ENCODE data around the gene VSTM4.

Gene VSTM4

DNA sequence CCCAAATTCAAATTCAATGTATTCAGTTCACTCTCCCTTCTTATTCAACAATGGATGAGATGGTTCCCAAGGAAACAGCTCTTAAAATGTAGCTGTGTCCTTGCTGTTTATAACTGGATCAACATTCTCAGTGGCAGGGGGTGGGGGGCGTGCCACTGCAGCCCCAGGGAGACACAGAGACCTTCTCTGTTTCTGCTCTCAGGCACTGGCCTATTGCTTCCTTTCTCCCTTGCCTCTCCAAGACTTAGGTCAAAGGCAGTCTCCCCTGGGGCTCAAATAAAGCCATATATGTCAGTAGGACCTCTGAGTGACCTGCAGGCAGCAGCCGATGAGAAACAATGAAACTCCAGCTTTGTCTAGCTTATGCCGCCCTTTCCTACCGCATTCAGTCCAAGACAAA lies 20.7 kb downstream of the VSTM4 start:
- H3K4me3 ChIP-seq (ENCODE audit: low read length), result no peak overlapping the region
- no peak for DNase-seq (ENCODE audit: low read depth)
- TF ChIP-seq, protein P1, sequence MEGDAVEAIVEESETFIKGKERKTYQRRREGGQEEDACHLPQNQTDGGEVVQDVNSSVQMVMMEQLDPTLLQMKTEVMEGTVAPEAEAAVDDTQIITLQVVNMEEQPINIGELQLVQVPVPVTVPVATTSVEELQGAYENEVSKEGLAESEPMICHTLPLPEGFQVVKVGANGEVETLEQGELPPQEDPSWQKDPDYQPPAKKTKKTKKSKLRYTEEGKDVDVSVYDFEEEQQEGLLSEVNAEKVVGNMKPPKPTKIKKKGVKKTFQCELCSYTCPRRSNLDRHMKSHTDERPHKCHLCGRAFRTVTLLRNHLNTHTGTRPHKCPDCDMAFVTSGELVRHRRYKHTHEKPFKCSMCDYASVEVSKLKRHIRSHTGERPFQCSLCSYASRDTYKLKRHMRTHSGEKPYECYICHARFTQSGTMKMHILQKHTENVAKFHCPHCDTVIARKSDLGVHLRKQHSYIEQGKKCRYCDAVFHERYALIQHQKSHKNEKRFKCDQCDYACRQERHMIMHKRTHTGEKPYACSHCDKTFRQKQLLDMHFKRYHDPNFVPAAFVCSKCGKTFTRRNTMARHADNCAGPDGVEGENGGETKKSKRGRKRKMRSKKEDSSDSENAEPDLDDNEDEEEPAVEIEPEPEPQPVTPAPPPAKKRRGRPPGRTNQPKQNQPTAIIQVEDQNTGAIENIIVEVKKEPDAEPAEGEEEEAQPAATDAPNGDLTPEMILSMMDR (conservative IDR thresholded peaks at IDR 0.05; ENCODE audit: low read depth, low read length), result no peak

DNA sequence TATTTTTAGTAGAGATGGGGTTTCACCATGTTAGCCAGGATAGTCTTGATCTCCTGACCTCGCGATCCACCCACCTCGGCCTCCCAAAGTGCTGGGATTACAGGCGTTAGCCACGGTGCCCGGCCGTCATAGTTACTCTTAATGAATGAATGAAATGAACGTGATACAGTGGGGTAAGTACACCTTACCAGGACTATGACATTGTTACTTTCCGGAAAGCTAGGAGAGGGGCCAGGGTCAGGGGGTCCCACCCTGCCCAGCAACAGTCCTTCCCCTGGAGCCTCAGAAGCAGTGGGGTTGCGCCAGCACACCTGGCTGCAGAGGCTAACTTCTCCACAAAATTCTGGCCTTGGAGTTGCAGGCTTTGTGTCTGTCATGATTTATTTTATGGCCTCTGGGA lies 21.4 kb downstream of the VSTM4 start:
- TF ChIP-seq, protein P1 (conservative IDR thresholded peaks at IDR 0.05; ENCODE audit: low read depth, low read length), result no peak
- no peak for DNase-seq (ENCODE audit: low read depth)
- H3K4me3 ChIP-seq (ENCODE audit: low read length), result no peak overlapping the region

DNA sequence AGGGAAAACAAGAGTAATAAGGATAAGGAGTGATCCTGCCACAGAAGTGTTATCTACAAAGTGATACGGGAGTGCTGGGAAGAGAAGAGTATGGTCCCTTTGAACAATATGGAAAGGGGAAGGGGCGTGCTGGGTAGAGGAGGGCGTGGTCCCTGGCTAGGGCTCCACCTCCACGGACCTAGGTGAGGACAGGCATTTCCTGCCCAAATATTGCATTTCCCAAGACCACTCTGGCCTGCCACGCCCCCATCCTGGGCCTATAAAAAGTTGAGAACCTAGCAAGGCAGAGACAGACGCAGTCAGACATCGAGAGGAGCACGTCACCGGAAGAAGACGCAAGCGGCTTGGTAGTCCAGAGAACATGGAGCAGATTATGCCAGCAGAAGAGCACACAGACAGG lies 22.8 kb downstream of the VSTM4 start:
- TF ChIP-seq, protein P1 (conservative IDR thresholded peaks at IDR 0.05; ENCODE audit: low read depth, low read length), result no peak
- H3K4me3 ChIP-seq (ENCODE audit: low read length), result no peak overlapping the region
- DNase-seq (ENCODE audit: low read depth), result no peak

DNA sequence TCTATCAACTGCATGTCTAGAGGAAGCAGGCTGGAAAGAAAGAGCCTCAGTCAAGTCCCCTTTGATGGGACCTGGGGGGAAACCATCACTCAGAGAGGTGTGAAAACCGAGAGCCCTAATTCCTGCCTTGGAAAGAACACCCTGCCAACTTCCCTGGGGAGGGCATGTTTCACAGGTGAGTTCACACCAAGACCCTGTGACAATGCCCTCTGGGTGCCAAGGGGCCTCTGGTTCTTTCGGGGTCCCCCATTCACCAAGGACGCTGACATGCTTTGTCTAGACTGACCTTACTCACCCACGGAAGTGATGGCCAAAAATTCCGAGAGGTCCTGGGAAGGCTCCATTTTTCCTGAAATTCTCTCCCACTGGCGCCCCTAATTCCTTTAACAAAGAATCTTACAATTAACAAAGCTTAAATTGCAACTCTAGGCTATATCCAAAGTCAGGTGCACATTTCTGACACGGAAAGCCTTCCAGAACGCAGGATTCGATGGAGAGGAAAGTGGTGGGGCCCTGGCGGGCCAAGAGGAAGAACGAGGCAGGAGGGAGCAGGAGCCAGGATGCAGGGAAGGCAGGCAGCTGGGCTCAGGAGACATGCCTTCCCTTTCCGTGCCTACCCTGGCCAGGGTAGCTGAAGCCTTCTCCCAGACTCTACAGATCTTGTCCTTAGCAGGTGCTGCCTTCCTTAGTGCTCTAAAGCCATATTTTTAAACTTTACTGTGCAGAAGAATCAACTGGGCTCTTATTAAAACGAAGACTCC lies 23.7 kb downstream of the VSTM4 start:
- TF ChIP-seq, protein P1 (conservative IDR thresholded peaks at IDR 0.05; ENCODE audit: low read depth, low read length), result no peak
- no peak overlapping the region for H3K4me3 ChIP-seq (ENCODE audit: low read length)
- no peak for DNase-seq (ENCODE audit: low read depth)

DNA sequence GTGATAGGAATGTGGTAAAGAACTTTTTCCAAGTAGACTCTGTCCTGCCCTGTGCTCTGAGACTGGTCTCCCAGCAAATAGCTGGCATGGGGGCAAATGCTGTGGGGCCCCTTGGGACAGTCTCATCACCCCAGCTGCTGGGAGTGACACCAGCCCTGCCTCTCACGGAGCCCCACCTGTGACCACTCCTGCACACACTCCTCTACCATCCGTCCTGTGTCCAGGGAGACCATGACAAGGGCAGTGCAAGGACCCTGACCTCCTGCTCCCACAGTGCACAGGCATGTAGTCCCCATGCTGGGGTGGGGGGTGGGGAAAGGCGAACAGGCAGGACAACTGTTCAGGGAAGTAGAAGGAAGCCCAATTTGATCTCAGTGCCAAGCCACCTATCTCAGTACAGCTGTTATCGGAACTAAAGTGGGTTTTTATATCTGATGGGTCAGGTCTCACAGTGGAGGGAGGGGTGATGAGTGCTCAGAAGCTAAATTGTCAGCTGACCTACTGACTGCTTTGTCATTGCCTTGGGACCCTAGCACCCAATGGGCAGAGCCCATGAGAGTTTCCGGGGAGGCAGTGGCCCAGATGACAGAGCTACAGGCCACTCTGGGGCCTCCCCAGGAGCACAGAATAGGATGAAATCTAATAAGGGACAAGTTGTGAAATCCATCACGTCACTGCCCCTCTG lies 24.5 kb downstream of the VSTM4 start:
- no peak for DNase-seq (ENCODE audit: low read depth)
- H3K4me3 ChIP-seq (ENCODE audit: low read length), result no peak overlapping the region
- TF ChIP-seq, protein P1 (conservative IDR thresholded peaks at IDR 0.05; ENCODE audit: low read depth, low read length), result no peak

DNA sequence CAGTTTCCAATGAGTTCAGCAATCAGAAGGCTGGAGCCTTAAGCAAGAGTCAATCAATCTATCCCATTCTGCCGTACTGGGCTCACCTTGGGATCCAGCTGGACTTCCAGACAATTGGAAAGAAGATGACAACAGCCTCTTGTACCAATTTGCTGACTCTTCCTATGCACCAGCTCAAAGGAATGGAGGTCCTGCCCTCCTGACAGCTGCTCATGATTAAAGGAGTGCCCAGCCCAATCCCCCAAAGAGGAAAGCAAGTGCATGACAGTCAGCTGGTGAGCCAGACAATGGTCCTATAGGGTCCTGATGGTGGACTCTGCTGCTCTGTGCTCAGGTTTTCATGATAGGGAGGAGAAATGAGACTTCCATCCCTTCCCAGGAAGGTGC lies 25.1 kb downstream of the VSTM4 start:
- TF ChIP-seq, protein P1 (conservative IDR thresholded peaks at IDR 0.05; ENCODE audit: low read depth, low read length), result no peak
- DNase-seq (ENCODE audit: low read depth), result no peak
- no peak overlapping the region for H3K4me3 ChIP-seq (ENCODE audit: low read length)
